ENCODE data around the gene PALS2. TPM values are rescaled to one million over a fixed set of nuclear protein-coding genes. Genes with fewer than 3 reads are reported as not detected.

PALS2 gene
- total RNA-seq (10 to 100 TPM in 1 of 10 donors, 1 to 10 TPM in 9; 3.9 to 11.3 (median 6.5) TPM), polyA plus RNA-seq (1 to 10 TPM; 1.2 TPM)
- long read RNA-seq, donor 1, partial matches to known transcripts, result 1 of 3 reads
- long read RNA-seq, donor 1, other reads (novel, unspliced or antisense), result 2 of 3 reads
- long read RNA-seq, donor 2, partial matches to known transcripts, result 0 of 4 reads
- long read RNA-seq, donor 2, other reads (novel, unspliced or antisense), result 4 of 4 reads
- long read RNA-seq, donor 3, result 0 reads

GRCh38 chr7:24572997-24573553, at the start of gene PALS2:
TSS of gene PALS2 (plus strand) at chr7:24573452. CDS start at chr7:24623668, 50,216 bp downstream.
- WGBS, 2 donors, result 0 to 2% methylated on average over 38 to 68 of the region's 69 CpGs
- H3K4me1 ChIP-seq, result peaks cover 0 to 18% (median 4%) of the 10 kb centered on the region in 9 donors
- peak within 1 kb of the TSS; percentile 37 to 77 (median 70) for H3K4me3 ChIP-seq
- peak; percentile 54 to 71 for DNase-seq
- peak; percentile 81 to 96 (median 88) for ATAC-seq
- no peaks in the 10 kb centered on the region for H3K9me3 ChIP-seq
- H3K27ac ChIP-seq, result peak within 1 kb of the TSS in 9 of 10 donors; percentile 10 to 67 (median 56)
- TF ChIP-seq CTCF (IDR thresholded peaks at IDR 0.05), result no peak
- H3K36me3 ChIP-seq, result no peaks in the 10 kb centered on the region
- peaks cover 0 to 60% (median 11%) of the 10 kb centered on the region in 7 donors for H3K27me3 ChIP-seq
- intact Hi-C loops (cut with DNase I), result no loop called here

- peaks cover 0 to 4% (median 0%) of the 10 kb centered on the region in 7 donors for H3K27me3 ChIP-seq
- no peaks in the 10 kb centered on the region for H3K36me3 ChIP-seq
- no peaks in the 10 kb centered on the region for H3K4me1 ChIP-seq
- ATAC-seq (no peak), DNase-seq (no peak)
- H3K27ac ChIP-seq, result no peak overlapping the region
- no peak for TF ChIP-seq CTCF (IDR thresholded peaks at IDR 0.05)
- intact Hi-C loops (cut with DNase I), result no loop called here
- 79 to 84% methylated on average over 4 of the region's 4 CpGs for WGBS, 2 donors
- H3K9me3 ChIP-seq, result no peaks in the 10 kb centered on the region
- no peak overlapping the region for H3K4me3 ChIP-seq
Measured at GRCh38 chr7:24531255-24531654, 42.0 kb upstream of the PALS2 start.

GRCh38 chr7:24536682-24537081, 36.6 kb upstream of the PALS2 start:
- Histone ChIP-seq H3K9me3 (no peaks in the 10 kb centered on the region), H3K36me3 (no peaks in the 10 kb centered on the region), H3K4me1 (no peaks in the 10 kb centered on the region), H3K4me3 (no peak overlapping the region), H3K27ac (no peak overlapping the region), H3K27me3 (peaks cover 0 to 4% (median 0%) of the 10 kb centered on the region in 7 donors)
- DNase-seq, result no peak
- 56 to 68% methylated on average over 2 of the region's 2 CpGs for WGBS, 2 donors
- intact Hi-C loops (cut with DNase I), result no loop called here
- no peak for TF ChIP-seq CTCF (IDR thresholded peaks at IDR 0.05)
- ATAC-seq, result no peak

GRCh38 chr7:24540956-24541355, 32.3 kb upstream of the PALS2 start:
- intact Hi-C loops (cut with DNase I), result no loop called here
- no peak for TF ChIP-seq CTCF (IDR thresholded peaks at IDR 0.05)
- H3K36me3 ChIP-seq, result no peaks in the 10 kb centered on the region
- no peak overlapping the region for H3K4me3 ChIP-seq
- no peaks in the 10 kb centered on the region for H3K4me1 ChIP-seq
- no peaks in the 10 kb centered on the region for H3K9me3 ChIP-seq
- 73% methylated on average over 7 of the region's 7 CpGs for WGBS, 2 donors
- ATAC-seq, result no peak
- H3K27me3 ChIP-seq, result peaks cover 0 to 12% (median 3%) of the 10 kb centered on the region in 7 donors
- DNase-seq, result no peak
- no peak overlapping the region for H3K27ac ChIP-seq
